HTERT RPE-1 (cell line): Measurements from ENCODE around the gene PGM5.

Experiments used
- in situ Hi-C: fragments of 300-500 bp; cut with MboI; formaldehyde crosslinking; loops from 4 replicates; pipeline ENCODE4 v1.14.3; 2020; ENCODE audit warnings: low sequenced_read_pairs

PGM5 gene

DNA sequence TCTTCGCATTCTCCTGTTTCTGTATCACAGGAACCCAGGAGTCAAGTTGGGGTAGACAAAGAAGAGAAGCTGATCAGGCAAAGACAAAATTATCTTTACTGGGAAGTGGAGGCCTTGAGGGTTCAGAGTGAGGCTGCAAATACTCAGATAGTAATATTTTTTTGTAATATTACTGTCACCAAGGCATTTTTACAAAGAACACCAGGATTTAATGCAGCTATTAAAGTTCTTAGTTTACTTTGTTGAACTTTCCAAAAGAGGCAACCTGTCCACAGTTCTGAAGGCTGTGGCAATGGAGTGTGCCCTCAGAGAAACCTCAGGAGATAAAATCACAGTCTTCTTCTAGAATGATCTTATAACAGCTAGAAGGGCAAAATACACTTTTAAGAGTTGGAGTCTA, 74.9 kb downstream of the PGM5 start:
- in situ Hi-C loops = no loop called here

DNA sequence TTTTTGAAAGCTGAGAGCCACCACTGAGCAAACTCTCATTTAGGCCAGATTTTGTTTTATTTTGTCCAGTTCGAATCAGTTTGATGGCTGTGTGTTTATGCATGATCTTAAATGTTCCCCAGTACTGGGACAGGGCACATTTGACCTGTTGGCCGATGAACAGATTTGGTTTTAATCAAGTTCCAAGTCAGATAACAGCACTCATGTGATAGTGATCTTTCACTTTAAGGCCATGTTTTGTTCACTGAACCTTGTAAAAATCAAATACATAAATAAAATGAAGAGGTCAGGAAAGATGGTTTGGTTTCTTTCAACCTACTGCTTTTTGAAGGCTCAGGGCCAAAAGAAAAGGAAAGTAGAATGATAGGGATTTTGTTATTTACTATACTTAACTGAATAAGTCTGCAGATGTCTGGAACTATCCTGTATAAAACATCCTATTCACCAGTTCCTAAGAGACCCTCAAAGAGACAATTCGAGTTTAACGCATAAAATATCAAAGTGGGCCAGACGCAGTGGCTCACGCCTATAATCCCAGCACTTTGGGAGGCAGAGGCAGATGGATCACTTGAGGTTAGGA, 77.2 kb downstream of the PGM5 start:
- in situ Hi-C loops = no loop called here

DNA sequence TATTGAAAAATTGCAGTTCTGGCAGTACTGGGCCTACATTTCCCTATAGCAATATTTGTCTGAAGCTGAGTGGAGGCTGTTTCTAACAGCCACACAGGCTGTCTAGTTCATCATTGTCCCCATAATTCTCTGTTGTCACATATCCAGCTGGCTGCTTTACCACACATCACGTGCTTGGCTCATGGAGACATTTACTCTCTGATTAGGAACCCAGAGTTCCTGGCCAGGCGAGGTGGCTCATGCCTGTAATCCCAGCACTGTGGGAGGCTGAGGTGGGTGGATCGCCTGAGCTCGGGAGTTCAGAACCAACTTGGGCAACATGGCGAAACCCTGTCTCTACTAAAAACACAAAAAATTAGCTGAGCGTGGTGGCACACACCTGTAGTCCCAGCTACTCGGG, 81.4 kb downstream of the PGM5 start:
- in situ Hi-C loops = no loop called here

DNA sequence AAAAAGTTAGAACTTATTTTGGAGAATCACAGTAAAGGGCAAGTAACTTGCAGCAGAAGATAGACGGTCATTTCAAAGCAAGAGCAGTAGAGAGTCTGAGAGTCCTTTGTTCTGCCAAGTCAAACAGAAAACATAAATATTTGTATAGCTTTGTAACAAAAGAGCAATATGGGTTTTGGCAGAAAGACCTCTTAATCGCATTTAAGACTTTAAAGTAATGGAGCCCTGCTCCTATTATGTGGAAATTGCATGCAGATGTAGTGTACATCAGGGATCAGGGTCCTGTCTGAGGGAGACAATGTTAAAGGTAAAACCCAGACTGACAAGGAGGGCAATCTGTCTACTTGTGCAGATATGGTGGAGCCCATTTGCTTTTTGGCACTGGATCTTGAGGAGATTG, 87.2 kb downstream of the PGM5 start:
- in situ Hi-C loops = no loop called here

DNA sequence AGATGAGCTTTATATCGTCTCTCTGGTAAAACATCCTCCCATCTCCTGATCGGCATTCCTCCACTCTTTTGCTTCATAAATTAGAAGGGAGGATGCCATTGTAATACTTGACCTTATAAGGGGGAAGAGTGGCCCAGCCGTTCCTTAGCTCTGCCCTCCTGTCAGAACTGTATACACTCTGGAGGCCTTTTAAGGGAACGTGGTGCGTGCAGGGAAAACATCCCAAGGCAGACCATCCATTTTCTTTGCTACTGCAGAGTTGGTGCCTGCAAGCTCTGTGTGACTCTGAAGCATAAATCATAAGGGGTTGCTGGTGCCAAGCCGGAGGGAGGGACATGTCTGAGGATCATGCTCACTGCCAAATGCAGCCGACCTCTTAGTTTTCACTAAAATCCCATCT, 90.4 kb downstream of the PGM5 start:
- in situ Hi-C loops = no loop called here

DNA sequence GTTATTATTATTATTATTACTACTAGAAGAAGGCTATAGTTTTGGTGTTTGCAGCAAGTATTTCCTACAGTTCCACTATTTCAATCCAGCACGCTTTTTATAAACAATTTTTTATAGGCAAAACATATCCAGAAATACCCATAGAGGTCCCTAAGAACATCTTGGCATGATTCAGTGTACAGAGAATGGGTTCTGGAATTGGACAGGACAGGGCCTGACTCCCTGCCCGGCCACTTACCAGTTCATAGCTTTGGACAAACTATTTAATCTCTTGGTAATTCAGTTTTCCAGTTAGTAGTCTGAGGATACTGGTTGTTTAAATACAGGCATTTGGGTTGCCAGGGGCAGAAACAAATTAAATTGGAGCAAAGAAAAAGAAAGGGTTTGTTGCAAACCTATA, 91.2 kb downstream of the PGM5 start:
- in situ Hi-C loops = no loop called here

DNA sequence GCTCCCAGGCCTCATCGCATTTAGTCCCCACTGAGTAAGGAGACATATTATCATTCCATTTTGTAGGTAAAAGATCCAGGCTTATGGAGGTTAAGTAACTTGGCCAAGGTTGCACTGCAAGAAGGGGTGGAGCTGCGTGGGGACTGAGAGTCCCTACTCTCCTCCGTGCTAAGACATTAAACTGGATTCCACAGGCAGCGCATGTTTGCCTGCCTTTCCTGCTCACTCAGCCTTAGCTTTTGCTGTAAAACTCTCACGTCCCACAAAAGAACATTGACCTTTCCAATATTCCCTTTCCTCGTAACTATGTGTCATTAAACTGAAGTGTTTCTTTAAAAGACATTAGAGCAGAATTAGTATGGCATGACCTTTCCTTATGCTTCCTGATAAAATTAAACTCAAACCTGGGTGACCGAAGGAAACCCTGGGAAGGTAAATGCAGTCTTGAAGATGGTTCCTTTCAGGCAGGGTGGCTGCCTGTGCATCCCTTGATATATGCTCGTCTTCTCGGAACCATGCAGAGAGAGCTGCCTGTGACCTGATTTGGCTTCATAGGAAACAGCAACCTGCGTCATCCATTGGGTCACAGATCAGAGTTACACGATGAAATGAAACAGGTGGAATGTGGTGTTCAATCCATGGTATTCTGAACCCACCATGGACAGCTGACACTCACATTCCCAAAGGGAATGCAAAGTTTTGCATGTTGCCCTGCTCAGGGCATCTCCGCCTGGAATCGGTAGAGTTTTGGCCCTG, 98.3 kb downstream of the PGM5 start:
- in situ Hi-C loops = no loop called here

DNA sequence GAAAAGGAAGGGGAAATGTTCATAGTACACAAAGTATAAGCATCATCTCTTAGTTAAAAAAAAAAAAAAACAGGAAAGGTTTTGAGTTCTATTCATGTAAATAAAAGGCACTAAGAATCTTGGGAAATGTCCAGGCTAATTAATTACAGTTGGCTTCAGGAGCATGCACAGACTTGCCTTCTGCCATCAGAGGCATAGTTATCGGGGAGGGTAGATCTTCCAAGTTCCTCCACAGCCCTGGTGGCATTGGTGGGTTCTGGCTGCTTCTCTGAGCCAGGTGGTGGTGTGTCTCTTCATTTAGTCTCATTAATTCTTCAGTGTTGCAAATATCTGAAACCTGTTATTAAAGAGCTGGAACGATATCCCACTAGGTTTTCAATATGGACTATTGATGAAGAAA, 99.0 kb downstream of the PGM5 start:
- in situ Hi-C loops = no loop called here

DNA sequence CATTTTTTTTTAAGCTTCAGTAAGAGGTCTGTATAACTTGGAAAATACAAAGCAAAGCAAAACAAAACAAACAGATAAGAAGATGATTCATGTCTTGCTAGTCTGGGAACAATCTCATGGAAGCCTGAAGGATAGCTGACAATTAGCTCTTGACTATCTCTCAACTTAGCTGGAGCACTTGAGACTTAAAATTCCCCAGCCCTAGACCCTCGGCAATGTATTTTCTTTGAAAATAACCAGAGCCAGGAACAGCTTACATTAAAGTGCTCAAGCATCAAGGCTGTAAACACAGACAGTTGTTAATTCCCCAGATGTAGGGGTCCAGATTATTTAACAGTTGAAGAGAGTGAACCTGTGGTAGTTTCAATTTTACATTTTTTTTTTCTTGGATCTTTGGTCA, 101.4 kb downstream of the PGM5 start:
- in situ Hi-C loops = no loop called here

DNA sequence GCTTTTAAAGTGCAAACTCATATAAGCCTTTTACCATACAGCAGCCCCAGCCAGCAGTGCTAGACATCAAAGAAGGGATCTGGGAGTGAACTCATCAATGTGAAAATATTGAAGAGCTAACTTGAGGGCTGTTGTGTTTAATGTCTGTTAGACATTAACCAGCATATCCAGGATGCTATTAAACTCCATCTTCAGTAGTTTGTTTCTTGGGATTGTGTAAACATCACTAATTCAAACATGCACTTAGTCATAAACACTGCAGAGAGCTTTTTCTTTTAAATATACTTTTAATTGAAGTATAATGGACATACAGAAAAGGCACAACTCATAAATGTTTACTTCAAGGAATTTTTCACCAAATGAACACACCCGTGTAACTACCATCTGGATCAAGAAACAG, 102.5 kb downstream of the PGM5 start:
- in situ Hi-C loops = no loop called here

DNA sequence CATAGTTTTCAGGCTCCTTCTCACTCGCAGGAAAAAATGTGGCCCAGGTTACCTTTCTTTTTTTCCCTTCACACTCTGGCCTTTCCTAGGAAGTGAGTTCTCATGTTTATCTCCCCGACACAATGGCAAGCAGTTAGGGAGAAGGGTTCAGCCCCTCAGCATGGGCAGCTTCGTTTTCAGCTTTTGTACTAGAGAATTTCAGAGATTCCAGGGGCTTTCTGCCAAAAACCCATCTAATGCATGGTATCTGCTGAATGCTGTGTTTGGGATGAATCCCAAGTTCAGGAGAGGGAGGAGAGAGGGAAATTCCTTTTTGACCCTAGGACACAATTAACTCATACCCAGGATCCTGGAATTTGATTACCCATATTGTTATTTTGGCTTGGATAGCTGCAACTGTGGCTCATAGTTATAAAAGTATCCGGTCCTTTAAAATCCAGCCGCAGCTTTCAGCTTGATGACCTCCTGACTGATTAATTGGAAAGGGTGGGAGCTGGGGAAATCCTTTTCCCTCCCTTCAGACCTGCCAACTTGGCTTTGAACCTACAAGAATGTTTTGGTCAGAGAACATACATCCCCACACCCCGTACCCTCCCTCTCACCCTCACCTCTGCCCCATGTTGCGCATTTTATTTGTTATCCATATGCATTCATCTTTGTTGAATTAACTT, 105.8 kb downstream of the PGM5 start:
- in situ Hi-C loops = no loop called here

DNA sequence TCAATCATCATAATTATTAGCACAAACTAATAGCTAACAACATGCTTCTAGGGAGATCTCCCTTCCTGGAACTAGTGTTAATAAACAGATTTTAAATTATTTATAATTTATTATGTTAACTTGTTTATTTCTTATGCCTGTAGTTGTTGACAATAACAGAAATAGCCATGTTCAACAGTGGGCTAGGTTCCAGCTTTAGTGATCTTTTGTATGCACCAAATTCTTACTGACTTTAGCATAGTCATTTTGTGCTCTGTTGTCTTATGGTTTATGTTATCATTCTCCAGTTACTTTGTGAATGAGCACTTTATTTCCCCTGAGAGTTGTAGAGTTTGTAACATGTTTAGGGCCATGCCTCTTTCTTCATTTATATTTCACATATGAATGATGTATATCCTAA, 113.7 kb downstream of the PGM5 start:
- in situ Hi-C loops = no loop called here

DNA sequence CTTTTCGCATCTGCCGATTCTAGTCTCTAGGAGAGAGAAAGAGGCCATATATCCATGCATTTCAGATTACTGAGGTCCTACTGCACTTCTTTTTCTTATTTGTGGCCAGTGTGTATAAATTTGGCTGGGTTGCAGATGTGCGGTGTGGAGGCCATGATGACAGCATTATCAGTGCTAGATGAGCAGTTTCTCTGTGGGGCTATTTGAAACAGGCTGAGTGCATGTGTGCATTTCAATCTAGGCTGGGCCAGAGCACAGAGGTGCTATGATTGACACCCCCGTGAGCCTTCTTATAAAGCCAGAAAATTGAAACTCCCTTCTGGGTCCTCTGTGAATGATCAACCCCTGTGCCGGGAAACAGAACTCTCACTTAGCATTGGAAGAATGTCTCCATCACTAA, 114.2 kb downstream of the PGM5 start:
- in situ Hi-C loops = no loop called here

DNA sequence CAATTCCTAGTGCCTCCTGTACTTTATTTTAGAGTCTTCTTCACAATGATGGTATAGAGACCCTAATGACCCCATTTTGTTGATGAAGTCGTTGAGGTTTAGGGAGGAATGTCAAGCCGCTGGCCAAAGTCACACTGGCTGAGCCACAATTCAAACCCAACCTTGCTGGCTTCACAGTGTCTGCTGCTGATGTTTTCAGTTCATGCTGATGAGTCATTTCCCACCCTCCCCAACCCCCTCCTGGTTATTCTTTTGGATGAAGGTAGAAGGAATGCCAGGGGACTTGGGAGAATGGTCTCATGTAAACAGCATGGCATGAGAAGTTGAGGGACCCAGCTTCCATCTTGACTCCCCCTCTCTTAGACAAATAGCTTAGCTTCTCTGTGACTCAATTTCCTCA, 115.7 kb downstream of the PGM5 start:
- in situ Hi-C loops = no loop called here

DNA sequence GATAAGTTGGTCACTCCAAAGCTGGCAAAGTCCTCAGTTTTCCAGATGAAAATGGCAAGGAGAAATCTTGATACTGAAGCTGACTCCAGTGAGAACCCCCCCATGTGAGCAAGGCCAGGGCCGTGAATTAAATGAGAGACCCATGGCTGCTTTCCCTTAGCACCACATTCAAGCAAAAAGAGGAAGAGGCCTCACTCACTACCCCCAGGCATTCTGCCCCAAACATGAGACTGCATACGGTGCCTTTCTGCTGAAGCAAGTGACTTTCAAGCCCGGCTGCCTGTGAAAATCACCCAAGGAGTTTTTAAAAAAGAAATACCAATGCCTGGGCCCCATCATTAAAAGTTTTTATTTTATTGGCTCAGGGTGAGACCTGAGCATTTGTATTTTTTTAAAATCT, 117.4 kb downstream of the PGM5 start:
- in situ Hi-C loops = no loop called here

DNA sequence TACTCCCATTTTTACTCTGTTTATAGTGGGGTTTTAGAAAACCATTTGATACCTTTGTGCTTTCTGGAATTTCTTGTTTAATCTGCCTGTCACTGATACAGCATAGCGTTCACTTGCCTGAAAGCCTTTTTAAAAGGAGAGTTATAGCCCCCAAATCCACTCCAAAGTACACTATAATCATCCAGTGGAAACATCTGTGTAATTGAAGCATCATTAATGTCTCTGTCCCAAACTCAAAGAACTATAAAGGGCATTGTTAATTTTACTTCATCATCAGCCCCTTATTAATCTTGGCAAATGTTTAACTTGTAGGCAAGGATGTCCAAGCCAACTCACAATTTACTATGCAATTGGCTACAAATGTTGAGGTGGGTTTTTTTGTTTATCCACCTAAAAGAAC, 120.0 kb downstream of the PGM5 start:
- in situ Hi-C loops = no loop called here

DNA sequence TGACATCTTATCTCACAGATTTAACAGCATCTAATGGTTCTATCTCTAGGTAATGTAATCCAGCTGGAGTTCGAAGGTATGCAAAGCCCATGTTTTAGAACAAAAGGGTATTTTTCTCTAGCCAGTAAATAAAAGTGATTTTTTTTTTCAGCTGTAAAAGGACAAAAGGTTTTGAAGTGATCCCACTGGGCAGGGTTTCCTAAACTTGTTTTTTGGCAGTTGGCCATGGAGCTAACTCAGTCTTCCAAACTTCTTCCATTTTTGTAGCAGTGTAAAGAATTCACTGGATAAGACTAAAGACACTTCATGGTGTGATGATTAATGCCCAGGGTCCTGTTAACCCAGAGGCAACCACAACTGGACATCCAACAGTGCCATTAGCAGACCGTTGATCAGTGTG, 120.4 kb downstream of the PGM5 start:
- in situ Hi-C loops = no loop called here

DNA sequence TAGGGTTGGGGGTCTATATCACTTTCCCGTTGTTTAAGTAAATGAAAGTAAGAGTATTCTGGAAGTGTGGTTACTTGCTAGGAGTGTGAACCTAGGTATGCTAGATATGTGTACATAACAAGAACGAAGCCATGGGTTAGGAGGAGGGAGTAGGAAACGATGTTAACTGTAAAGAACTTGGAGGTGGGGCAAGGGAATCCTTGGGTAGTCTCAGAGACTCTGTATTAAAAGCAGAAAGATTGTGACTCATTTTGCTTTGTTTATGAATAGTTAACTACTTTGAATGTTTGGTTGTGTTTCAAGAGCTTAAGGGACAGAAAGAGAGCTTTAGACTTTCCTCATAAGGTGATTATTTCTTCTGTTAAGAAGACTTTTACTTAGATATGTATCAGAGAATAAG, 124.4 kb downstream of the PGM5 start:
- in situ Hi-C loops = no loop called here

DNA sequence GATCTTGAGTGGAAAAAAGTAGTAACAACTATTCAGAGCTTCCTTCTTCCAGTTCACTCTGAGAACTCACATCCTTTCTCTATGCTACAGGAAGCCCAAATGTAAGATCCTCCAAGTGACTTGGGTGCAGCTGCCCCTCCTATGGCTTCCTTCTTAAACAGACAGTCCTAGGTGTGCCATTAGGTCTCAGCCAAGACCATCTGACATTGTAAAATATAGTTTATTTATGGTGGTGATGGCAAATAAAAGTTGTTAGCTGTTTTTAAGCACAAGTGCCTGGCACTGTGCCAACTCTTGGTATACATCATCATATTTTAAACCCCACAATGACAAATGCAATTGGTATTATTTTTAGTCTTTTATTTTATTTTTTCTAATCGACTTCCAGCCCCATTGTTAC, 126.1 kb downstream of the PGM5 start:
- in situ Hi-C loops = no loop called here

DNA sequence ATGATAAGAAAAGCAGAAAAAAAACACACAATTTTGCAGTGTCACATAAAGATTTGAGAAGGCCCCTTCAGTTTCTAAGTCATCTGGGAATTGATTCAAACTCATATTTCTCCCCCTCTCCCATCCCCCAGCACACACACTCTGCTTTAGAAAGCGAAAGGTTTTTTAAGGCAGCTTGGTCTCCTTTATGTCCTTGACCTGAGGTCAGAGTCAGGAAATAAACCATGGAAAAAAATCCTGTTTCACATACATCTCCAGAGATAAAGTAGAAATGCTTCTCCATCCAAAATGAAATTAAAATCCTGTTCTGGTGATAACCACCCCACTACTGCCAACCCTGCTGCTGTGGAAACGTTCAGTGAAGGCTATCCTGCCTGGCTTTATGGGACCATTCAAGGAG, 131.7 kb downstream of the PGM5 start:
- in situ Hi-C loops = no loop called here

DNA sequence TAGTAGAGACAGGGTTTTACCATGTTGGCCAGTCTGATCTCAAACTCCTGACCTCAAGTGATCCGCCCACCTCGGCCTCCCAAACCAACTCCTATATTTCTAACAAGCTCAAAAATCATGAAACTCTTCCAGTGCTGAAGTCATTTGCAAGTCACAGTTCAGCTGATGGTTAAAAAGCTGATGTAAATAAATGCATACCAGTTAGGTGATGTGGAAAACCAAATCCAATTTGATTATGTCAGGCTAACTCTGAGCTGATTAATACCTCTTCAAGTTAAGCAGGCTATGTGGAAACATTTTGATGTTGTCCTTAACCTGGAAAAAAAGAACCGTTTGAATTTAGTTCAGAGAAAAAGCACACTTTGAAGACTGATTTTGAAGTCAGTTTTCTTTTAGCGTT, 133.2 kb downstream of the PGM5 start:
- in situ Hi-C loops = no loop called here

DNA sequence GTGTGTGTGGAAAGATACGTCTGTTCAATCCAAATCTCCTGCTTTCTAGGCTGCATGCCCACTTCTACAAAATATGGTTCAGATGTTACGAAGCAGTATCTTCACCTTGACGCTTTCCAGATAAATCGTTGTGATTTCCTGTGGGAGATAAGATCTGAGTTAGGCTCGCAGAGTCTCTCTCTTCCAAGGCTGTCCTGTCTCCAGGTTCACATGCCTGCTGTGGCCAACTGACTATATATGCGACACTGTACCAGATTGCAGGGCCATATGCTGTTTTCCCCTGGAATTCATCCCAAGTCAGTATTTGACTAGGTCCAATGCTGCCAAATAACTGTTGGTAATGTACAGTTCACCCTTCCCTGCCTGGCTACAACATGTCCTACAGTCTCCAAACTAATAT, 136.4 kb downstream of the PGM5 start:
- in situ Hi-C loops = no loop called here

DNA sequence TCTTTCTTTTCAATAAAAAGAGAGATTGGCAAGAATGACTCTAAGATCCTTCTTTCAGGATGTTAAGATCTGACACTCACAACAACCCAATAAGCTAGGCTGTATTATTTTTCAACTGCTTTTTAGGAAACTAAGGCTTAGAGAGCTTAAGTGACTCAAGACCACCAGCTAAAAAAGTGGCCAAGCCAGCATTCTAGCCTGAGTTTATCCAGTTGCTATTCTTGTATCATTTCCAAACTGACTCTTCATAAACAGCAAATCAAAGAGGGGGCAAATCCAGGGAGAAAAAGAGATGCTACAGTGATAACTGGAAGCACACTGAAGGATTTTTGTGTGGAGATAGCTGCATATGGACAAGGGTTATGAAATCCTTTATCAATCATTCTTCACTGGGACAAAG, 137.1 kb downstream of the PGM5 start:
- in situ Hi-C loops = no loop called here
